Osteoblast (primary cell): ENCODE results near the gene SLC9A9. TPM values are rescaled to one million over a fixed set of nuclear protein-coding genes. Genes with fewer than 3 reads are reported as not detected.

ENCODE experiments used
- DNase-seq: peaks from one replicate; pipeline ENCODE4 v3.0.0; 2011; ENCODE audit warnings: low spot score, mixed read lengths; ENCODE audit not compliant: insufficient read length; ENCODE audit errors: missing footprints
- H2AFZ ChIP-seq: 2 replicates; pipeline ENCODE4 v1.6.0; 2011; ENCODE audit warnings: mild to moderate bottlenecking, low read length
- H3K27ac ChIP-seq: 2 replicates; pipeline ENCODE4 v1.5.1; 2011; ENCODE audit warnings: mild to moderate bottlenecking, low read depth, low read length, moderate library complexity
- H3K27me3 ChIP-seq: 2 replicates; pipeline ENCODE4 v1.6.0; 2012; ENCODE audit warnings: mild to moderate bottlenecking, control low read depth, inconsistent platforms, low read length, moderate library complexity; ENCODE audit not compliant: insufficient read depth
- H3K36me3 ChIP-seq: 2 replicates; pipeline ENCODE4 v1.5.1; 2011; ENCODE audit warnings: mild to moderate bottlenecking, low read length, control low read depth, moderate library complexity; ENCODE audit not compliant: insufficient read depth
- H3K4me1 ChIP-seq: 2 replicates; pipeline ENCODE4 v1.5.1; 2011; ENCODE audit warnings: mild to moderate bottlenecking, low read length, control low read depth, moderate library complexity; ENCODE audit not compliant: insufficient read depth
- H3K4me2 ChIP-seq: 2 replicates; pipeline ENCODE4 v1.6.0; 2011; ENCODE audit warnings: mild to moderate bottlenecking, low read length; ENCODE audit not compliant: insufficient read depth
- H3K4me3 ChIP-seq: fragments of 200-600 bp; sonication (generic); 3 replicates; pipeline ENCODE4 v1.5.1; 2012; ENCODE audit warnings: mild to moderate bottlenecking, low read length, inconsistent platforms; ENCODE audit not compliant: insufficient read depth
- H3K79me2 ChIP-seq: 2 replicates; pipeline ENCODE4 v1.6.0; 2012; ENCODE audit warnings: mild to moderate bottlenecking, low read length, control low read depth, inconsistent platforms; ENCODE audit not compliant: insufficient read depth
- H3K9me3 ChIP-seq: 2 replicates; pipeline ENCODE4 v1.5.1; 2011; ENCODE audit warnings: low read depth, low read length, control low read depth
- H4K20me1 ChIP-seq: 2 replicates; pipeline ENCODE4 v1.6.0; 2012; ENCODE audit warnings: mild to moderate bottlenecking, low read length, control low read depth; ENCODE audit not compliant: insufficient read depth
- total RNA-seq: library from RNA; depleted of rRNA; stranded (reverse); fragments of >200 nt; gene quantifications from 2 replicates; pipeline ENCODE4 v1.2.3, GENCODE V29; 2012
- TF ChIP-seq, protein P1 (sequence below): IDR thresholded peaks from 2 replicates; pipeline ENCODE4 v1.5.1; 2011; ENCODE audit warnings: mild to moderate bottlenecking, low read depth, low read length, moderate library complexity; ENCODE audit errors: extremely low read depth

Gene SLC9A9
- total RNA-seq, 1 donor, result 6.5 TPM

DNA sequence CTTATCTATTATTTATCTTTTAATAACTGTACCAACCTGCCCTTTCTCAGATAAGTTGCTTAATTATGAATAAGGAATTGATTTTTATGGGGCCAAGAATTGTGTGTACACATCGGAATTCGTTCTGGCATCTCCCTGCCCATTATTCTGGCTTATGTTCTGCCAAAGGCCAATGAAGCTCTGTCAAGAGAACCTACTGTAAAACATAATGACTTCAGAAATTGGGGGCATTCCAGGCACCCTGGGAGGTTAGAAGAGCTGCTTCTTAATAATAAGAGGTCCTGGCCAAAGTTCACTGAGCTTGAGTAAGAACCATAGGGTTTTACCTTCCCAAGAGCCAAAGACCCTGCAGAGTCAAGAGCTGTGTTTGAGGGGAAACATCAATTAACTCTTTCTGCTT, 261.7 kb downstream of the SLC9A9 start:
- TF ChIP-seq, protein P1, sequence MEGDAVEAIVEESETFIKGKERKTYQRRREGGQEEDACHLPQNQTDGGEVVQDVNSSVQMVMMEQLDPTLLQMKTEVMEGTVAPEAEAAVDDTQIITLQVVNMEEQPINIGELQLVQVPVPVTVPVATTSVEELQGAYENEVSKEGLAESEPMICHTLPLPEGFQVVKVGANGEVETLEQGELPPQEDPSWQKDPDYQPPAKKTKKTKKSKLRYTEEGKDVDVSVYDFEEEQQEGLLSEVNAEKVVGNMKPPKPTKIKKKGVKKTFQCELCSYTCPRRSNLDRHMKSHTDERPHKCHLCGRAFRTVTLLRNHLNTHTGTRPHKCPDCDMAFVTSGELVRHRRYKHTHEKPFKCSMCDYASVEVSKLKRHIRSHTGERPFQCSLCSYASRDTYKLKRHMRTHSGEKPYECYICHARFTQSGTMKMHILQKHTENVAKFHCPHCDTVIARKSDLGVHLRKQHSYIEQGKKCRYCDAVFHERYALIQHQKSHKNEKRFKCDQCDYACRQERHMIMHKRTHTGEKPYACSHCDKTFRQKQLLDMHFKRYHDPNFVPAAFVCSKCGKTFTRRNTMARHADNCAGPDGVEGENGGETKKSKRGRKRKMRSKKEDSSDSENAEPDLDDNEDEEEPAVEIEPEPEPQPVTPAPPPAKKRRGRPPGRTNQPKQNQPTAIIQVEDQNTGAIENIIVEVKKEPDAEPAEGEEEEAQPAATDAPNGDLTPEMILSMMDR, result no peak
- H4K20me1 ChIP-seq, result no peaks in the 10 kb centered on the region
- no peaks in the 10 kb centered on the region for H3K4me1 ChIP-seq
- H3K9me3 ChIP-seq, result no peaks in the 10 kb centered on the region
- H3K27ac ChIP-seq, result no peak overlapping the region
- H3K79me2 ChIP-seq, result no peaks in the 10 kb centered on the region
- no peaks in the 10 kb centered on the region for H3K27me3 ChIP-seq
- H3K4me3 ChIP-seq, result no peak overlapping the region
- DNase-seq, result no peak
- no peak overlapping the region for H3K4me2 ChIP-seq
- no peaks in the 10 kb centered on the region for H3K36me3 ChIP-seq
- no peak overlapping the region for H2AFZ ChIP-seq

DNA sequence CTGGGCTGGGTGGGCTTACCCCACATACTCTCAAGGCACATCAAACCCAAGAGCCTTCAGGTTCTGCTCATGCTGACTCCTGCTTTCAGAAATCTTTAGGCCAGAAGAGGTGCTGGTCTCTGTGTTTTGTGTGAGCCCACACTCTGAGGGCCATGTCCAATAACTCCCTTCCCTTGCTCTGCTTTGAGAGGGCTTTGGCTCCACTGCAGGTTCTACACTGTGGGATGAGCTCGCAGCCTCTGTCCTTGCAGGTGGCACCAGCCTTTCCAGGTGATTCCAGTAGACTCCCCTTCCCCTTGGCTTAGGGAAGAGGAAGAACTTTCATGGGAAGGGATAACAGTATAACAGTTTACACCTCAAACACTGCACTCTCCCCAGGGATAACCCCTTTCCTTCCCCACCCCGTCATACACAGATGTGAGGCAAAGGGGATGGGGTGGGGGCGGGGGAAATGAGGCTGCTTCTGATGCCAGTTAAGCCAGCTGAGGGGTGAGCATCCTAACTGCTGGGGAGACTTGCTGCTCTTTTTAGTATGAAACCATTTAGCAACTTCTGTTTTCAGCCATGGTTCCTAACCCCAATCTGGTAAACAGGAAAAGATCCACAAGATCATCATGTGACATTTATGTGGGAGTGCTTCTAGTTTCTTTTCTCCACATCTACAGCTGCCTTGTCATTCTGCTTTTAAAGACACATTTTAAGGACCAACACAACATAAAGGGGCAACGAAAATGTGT, 262.4 kb downstream of the SLC9A9 start:
- H3K4me1 ChIP-seq, result no peaks in the 10 kb centered on the region
- H3K36me3 ChIP-seq, result no peaks in the 10 kb centered on the region
- no peak for DNase-seq
- no peak overlapping the region for H3K27ac ChIP-seq
- TF ChIP-seq, protein P1, result no peak
- no peak overlapping the region for H2AFZ ChIP-seq
- H3K79me2 ChIP-seq, result no peaks in the 10 kb centered on the region
- no peaks in the 10 kb centered on the region for H3K27me3 ChIP-seq
- no peak overlapping the region for H3K4me2 ChIP-seq
- H3K9me3 ChIP-seq, result no peaks in the 10 kb centered on the region
- H4K20me1 ChIP-seq, result no peaks in the 10 kb centered on the region
- no peak overlapping the region for H3K4me3 ChIP-seq

DNA sequence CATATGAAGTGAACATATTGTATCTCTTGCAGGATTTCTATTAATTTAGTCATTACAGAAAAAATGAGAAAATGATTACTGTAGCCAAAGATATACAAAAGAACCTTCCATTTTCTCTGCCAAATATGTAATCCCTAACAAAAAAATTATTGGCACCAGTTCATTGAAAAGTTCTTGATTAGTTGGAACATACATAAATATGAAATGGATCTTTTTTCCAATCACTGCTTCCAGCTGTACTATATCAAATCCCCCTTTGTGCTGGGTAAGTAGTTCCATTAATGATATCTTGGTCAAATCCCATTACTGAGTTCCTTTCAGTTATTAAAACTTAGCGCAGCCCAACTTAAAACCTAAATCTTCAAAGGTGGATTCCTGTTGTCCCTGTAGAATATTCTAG, 263.8 kb downstream of the SLC9A9 start:
- Histone ChIP-seq H3K4me1 (no peaks in the 10 kb centered on the region), H3K27me3 (no peaks in the 10 kb centered on the region), H3K4me3 (no peak overlapping the region), H2AFZ (no peak overlapping the region), H3K9me3 (no peaks in the 10 kb centered on the region), H3K27ac (no peak overlapping the region), H3K4me2 (no peak overlapping the region), H3K79me2 (no peaks in the 10 kb centered on the region), H3K36me3 (no peaks in the 10 kb centered on the region), H4K20me1 (no peaks in the 10 kb centered on the region)
- TF ChIP-seq, protein P1, result no peak
- DNase-seq, result no peak

DNA sequence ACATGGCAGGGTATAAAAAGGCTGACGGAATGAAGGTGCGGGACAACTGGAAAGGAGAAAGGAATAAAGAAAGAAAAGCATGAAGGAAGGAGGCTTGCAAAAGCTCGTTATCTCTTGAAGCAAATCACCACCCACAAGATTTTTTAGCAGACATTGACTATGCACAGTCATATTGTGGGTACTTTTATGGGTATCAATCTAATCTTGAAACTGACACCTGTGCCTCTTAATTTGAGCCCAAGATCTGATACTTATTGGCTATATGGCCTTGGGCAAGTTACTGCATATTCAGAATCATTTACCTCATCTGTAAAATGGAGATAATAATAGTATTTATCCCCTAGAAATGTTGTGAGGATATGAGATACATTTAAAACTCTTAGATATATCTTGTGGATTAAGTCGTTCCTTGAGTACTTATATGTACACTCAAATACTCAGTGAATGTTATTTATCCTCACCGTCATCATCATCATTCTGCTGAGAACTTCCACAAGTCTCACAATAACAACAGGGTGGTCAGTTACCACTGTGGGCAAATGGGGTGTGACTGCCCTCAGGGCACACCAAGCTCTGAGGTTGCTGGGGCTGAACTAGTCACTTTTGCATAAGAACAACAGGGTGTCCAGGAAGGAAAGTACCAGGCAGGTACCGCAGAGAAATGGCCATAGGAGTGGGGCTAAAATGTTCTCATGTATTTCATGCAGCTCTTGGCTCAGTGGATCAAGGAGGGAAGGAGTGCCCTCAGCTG, 266.1 kb downstream of the SLC9A9 start:
- H3K9me3 ChIP-seq, result no peaks in the 10 kb centered on the region
- TF ChIP-seq, protein P1, result no peak
- H3K79me2 ChIP-seq, result no peaks in the 10 kb centered on the region
- no peak overlapping the region for H3K27ac ChIP-seq
- H4K20me1 ChIP-seq, result no peaks in the 10 kb centered on the region
- H3K4me2 ChIP-seq, result no peak overlapping the region
- no peak overlapping the region for H3K4me3 ChIP-seq
- no peak overlapping the region for H2AFZ ChIP-seq
- no peaks in the 10 kb centered on the region for H3K4me1 ChIP-seq
- no peak for DNase-seq
- no peaks in the 10 kb centered on the region for H3K27me3 ChIP-seq
- H3K36me3 ChIP-seq, result no peaks in the 10 kb centered on the region
